Type B pancreatic cell (in vitro differentiated cells): ENCODE data around the gene DAPK3. TPM values are rescaled to one million over a fixed set of nuclear protein-coding genes. Genes with fewer than 3 reads are reported as not detected.
"Not testable (repeated sequence)": the region's sequence is repeated elsewhere in the genome, so short reads cannot be mapped to it uniquely, and the experiment has no call there.

ENCODE experiments used
- DNase-seq: peaks from one replicate; pipeline ENCODE4 v3.0.0; 2021; ENCODE audit warnings: mixed read lengths; ENCODE audit not compliant: unreplicated experiment; ENCODE audit errors: extremely low spot score
- H3K27ac Mint-ChIP-seq: 2 replicates; pipeline ENCODE4 v1.8.0; 2021; ENCODE audit warnings: mild to moderate bottlenecking, mixed read lengths
- H3K27me3 Mint-ChIP-seq: 2 replicates; pipeline ENCODE4 v1.8.0; 2021; ENCODE audit warnings: mixed read lengths
- H3K36me3 Mint-ChIP-seq: 2 replicates; pipeline ENCODE4 v1.8.0; 2021; ENCODE audit warnings: mixed read lengths
- H3K4me1 Mint-ChIP-seq: one replicate; pipeline ENCODE4 v1.8.0; 2021; ENCODE audit warnings: mixed read lengths; ENCODE audit not compliant: unreplicated experiment
- H3K4me3 Mint-ChIP-seq: 2 replicates; pipeline ENCODE4 v1.8.0; 2021; ENCODE audit warnings: mild to moderate bottlenecking, mixed read lengths
- H3K9me3 Mint-ChIP-seq: 2 replicates; pipeline ENCODE4 v1.8.0; 2021; ENCODE audit warnings: mixed read lengths
- CTCF ChIP-seq: fragments of 200-600 bp; sonication (generic); conservative IDR thresholded peaks from 2 replicates; pipeline ENCODE4 v1.5.0; 2021; ENCODE audit warnings: antibody characterized with exemption, mild to moderate bottlenecking
- total RNA-seq: library from RNA; stranded (reverse); gene quantifications from 2 replicates; pipeline ENCODE4 v1.2.1, GENCODE V29; 2021; ENCODE audit warnings: low replicate concordance

DAPK3 gene
- total RNA-seq, 1 donor from 2014 or later, result 83.5 TPM

DNA sequence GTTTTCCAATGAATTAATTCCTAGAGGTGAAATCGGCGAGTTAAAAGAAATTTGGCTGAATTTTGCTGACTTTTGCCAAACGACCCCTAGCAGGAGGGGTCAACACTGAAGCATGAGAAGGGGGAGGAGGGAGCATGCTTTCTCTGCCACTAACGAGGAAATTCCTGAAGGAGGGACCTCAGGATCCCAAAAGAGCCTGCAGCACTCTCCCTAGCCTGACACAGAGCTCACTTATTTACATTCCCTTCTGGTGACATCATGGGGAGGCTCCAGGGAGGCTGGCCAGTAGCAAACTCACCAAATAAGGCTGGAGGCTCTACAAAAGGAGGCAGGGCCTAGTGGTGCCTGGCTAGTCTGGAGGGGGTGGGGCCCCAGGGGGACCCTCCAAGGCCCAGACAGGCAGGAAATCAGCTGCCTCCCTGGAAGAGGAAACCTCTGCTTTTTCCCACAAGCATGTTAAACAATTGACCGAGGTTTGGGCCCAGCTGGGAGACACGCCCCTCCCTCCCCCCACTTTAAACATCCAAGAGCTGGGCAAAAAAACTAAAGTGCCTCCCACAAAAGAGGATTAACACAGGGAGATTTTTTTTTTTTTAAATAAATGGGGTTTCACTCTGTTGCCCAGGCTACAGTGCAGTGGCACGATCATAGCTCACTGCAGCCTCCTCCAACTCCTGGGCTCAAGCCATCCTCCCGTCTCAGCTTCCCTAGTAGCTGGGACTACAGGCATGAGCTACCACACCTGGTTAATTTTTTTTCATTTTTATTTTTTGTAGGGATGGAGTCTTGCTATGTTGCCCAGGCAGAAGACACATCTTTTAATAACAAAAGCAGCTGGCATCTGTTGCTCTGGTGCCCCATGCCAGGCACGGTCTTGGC, 2.1 kb downstream of the DAPK3 start:
- Mint-ChIP-seq H3K4me3 (peak overlapping the region; percentile 90), H3K4me1 (peaks cover 27% of the 10 kb centered on the region), H3K27me3 (no peaks in the 10 kb centered on the region), H3K9me3 (no peaks in the 10 kb centered on the region), H3K36me3 (peaks cover 14% of the 10 kb centered on the region), H3K27ac (peak overlapping the region; percentile 94)
- no peak for TF ChIP-seq CTCF
- DNase-seq, result peak; percentile 88

- H3K27me3 Mint-ChIP-seq, DNase-seq: not testable (repeated sequence)
- peaks cover 27% of the 10 kb centered on the region for H3K4me1 Mint-ChIP-seq
These were observed 2.9 kb downstream of the DAPK3 start for GRCh38 chr19:3967983-3968382.

GRCh38 chr19:3966051-3967017, 4.6 kb downstream of the DAPK3 start:
- H3K9me3 Mint-ChIP-seq, result no peaks in the 10 kb centered on the region
- H3K27me3 Mint-ChIP-seq, result no peaks in the 10 kb centered on the region
- H3K36me3 Mint-ChIP-seq, result peaks cover 14% of the 10 kb centered on the region
- no peak overlapping the region for H3K4me3 Mint-ChIP-seq
- DNase-seq, result no peak
- TF ChIP-seq CTCF, result no peak
- H3K4me1 Mint-ChIP-seq, result peaks cover 25% of the 10 kb centered on the region
- peak overlapping the region; percentile 82 for H3K27ac Mint-ChIP-seq

More at GRCh38 chr19:3967983-3968382, 2.9 kb downstream of the DAPK3 start:
- H3K4me3 Mint-ChIP-seq, result peak overlapping the region; percentile 90
- H3K9me3 Mint-ChIP-seq, result not testable (repeated sequence)
- H3K36me3 Mint-ChIP-seq, result peaks cover 14% of the 10 kb centered on the region
- peak overlapping the region; percentile 94 for H3K27ac Mint-ChIP-seq

- no peak for DNase-seq
- Mint-ChIP-seq H3K36me3 (peaks cover 13% of the 10 kb centered on the region), H3K9me3 (no peaks in the 10 kb centered on the region), H3K4me3 (no peak overlapping the region), H3K27ac (no peak overlapping the region), H3K4me1 (peaks cover 13% of the 10 kb centered on the region), H3K27me3 (no peaks in the 10 kb centered on the region)
- no peak for TF ChIP-seq CTCF
These were observed 6.4 kb downstream of the DAPK3 start for GRCh38 chr19:3964256-3965194.

DNA sequence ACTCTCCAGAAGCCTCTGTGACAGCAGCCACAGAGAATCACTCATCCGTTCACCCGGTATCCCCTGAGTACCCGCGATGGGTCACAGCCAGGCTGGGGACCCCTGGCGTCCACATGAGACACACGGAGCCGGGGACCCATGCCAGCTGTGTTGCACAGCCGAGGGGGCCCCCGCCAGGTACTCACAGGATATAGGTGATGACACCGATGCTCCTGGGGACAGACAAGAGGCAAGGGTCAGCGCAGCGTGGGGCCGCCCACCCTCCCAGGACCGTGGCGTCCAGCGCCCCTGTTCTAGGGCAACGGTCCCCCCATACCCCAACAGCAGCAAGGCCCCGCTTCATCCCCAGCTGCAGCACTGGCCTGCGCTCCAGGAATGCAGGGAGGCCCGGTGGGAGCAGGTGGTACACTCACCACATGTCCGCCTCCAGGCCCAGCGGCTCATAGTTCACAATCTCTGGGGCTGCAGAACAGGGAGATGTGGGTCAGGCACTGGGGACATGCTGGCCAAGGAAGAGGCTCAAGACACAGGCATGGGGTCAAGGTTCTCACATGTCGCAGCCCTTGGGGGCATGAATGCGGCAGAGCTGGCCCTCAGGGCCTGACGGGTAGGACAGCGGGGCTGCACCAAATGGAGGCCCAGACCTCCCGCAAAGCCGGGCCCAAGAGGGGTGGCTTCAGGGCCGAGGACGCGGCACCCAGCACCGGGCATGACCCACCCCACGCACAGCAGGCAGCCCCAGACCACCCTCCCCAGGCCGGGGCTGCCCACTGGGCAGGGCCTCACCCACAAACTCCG, 7.2 kb downstream of the DAPK3 start:
- H3K27me3 Mint-ChIP-seq, result no peaks in the 10 kb centered on the region
- no peak overlapping the region for H3K27ac Mint-ChIP-seq
- peaks cover 8% of the 10 kb centered on the region for H3K36me3 Mint-ChIP-seq
- peaks cover 5% of the 10 kb centered on the region for H3K4me1 Mint-ChIP-seq
- DNase-seq, result no peak
- H3K4me3 Mint-ChIP-seq, result no peak overlapping the region
- no peaks in the 10 kb centered on the region for H3K9me3 Mint-ChIP-seq
- no peak for TF ChIP-seq CTCF
